NCI-H748 (cell line): ENCODE results near the gene ITPR3.
A peak's percentile ranks its signal among the peaks of the same experiment; 100 is the strongest.

Source experiments
- DNase-seq: peaks from one replicate; lab custom pipeline; 2025; ENCODE audit not compliant: unreplicated experiment; lab: John Stamatoyannopoulos, UW

The ITPR3 gene

GRCh38 chr6:33633462-33634158, 12.5 kb downstream of the ITPR3 start:
- peak; percentile 78 for DNase-seq

DNA sequence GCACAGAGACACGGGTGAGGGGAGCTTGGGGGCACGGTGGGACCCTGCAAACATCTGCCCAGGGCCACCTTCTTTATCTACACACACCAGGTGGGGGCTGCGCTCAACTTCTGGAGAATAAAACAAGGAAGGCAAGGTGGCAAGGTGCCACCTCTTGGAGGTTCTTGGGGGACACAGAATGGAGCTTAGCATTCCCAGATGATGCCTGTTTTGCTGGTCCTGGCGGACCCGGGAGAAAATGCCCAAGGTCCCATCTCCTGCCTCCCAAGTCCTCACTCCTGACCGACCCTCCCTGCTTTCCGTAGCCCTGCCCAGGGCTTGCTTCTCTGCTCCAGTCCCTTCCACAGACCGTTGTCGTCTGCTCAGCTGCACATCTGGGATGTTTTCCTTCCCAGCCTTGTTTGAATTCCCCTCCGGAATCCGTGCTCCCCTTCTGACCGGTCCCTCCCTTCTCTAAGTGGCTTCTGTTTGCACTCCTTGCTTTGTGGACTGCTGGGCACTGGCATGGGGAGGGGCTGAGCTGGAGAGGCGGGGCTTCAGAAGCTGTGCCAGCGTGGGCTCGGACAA, 13.1 kb downstream of the ITPR3 start:
- DNase-seq = peak; percentile 85

DNA sequence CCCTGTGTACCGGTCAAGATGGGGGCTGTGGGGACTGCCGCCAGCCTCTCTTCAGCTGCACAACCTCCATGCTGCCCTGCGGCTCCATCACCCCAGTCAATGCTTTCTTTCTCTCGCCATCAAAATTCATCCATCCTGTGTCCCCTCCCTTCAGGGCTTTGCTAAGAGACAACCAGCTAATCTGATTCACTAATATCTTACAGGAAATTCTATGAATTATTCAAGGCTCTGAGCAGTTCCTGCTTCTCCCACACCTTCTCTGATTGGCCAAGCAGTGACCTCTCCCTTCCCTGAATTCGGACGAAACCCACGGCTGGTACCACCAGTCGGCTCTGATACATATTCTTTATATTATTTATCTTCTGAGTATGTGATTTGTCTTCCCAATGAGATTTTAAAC, 13.8 kb downstream of the ITPR3 start:
- no peak for DNase-seq

DNA sequence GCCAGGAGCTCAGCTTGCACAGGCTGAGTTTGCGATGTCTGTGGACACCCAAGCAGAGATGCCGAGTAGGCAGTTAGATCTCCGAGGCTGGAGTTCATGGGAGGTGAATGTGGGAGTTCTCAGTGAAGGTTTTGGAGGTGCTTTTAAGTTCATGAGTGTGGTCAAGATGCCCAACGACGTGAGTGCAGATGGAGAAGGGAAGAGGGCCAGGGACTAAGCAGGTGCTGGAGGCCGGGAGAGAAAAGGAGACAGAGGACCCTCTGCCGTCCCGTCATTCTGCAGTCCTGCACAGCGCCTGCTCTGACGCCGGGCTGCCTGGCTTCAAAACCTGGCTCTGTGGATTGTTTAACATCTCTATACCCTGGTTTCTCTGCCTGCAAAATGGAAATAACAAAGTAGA, 15.5 kb downstream of the ITPR3 start:
- no peak for DNase-seq

DNA sequence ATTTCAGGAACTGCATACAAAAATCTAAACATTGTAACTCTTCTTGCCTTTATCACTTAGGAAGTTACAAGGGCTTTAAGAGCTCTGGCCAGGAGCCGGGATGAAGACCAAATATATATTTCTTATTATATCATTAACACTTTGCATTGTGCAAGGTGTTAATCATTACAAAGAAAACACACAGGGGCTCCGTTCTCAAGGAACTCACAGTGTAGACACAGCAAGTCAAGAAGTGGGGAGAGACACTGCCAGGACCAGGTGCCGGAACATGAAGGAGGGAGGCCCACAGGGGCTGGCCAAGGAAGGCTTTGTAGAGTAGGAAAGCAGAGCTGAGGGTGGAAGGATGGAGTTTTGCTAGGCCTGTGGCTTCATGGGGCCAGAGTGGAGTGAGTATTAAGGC, 17.4 kb downstream of the ITPR3 start:
- DNase-seq = no peak

DNA sequence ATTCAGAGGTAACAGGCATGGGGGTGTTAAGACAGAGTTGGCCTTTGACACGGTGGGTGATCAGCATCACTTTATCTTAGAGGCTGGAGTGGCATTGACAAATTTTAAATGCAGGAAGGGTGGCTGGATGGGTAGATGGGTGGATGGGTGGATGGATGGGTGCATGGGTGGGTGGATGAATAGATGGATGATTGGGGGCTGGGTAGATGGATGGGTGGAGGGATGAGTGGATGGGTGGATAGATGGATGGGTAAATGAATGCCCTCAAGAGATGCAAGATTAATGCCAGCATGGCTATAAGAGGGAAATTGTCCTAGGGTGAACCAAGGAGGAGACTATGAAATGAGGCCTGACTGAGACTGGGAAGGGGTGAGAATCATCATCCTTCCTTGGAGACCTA, 18.4 kb downstream of the ITPR3 start:
- no peak for DNase-seq

DNA sequence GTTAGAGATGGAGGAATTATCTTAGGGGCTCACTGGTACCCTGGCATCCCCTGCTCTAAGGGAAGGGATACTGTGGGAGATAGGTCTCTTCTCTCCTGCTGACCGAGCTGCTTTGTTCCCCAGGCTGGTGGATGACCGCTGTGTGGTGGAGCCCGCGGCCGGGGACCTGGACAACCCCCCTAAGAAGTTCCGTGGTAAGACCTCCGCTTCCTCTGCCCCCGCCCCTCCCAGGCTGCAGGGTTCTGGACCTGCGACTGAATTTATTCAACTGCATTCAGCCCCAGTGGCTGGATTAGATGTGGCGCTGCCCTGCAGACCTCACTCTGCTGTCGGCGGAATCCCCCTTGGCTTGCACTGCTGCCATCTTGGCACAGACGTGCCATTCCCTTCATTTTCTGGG, 19.2 kb downstream of the ITPR3 start:
- no peak for DNase-seq

DNA sequence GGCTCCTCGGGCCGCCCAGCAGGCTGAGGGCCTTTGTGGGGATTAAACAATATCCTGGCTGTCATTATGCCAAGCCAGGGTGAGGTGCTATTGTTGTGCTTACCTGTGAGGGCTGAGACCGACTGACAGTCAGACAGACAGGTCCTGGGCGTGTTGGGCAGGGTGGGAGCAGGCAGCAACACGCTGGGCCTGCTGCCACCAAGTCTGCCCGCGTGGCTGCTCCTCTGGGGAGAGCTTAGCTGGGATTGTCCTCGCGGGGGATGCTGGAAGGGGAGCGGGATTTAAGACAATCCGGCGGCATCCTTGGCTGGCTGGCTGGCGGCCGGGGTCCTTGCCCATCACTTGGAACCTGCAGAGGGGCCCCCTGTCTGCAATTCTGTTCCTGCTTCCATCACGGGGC, 20.0 kb downstream of the ITPR3 start:
- no peak for DNase-seq

DNA sequence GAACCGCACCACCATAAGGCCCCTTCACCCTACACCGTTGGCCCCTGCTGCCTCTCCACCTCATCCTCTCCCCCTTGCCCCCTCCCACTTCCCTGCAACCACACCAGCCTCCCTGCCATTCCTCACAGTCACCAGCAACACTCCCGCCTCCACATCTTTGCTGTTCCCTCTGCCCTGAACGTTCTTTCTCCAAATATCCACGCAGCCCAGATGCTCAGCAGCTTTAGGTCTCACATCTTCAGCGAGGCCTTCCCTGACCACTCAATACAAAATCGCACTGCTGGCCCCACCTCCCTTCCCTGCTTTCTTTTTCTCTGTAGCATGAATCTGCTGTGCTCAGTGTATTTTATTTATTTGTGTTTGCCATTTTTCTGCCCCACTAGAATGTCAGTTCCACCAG, 20.5 kb downstream of the ITPR3 start:
- DNase-seq = no peak

DNA sequence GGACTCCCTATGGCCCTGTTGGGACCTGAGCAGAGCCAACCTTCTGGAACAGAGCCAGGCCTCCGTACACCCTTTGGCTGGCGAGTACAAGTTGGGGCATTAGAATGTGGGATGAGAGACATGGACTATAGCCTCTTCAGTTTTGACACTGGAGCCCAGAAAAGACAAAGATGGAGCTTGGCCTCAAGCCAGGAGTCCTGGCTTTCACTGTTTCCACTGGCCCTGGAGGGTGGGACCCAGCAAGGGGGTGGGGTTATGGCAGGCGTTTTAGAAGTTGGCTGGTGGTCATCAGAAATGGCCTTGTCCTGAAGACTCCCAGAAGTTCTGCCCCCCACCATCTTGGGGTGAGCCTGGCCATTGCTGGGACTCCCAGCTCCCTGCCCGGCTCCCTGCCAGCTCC, 21.8 kb downstream of the ITPR3 start:
- no peak for DNase-seq

DNA sequence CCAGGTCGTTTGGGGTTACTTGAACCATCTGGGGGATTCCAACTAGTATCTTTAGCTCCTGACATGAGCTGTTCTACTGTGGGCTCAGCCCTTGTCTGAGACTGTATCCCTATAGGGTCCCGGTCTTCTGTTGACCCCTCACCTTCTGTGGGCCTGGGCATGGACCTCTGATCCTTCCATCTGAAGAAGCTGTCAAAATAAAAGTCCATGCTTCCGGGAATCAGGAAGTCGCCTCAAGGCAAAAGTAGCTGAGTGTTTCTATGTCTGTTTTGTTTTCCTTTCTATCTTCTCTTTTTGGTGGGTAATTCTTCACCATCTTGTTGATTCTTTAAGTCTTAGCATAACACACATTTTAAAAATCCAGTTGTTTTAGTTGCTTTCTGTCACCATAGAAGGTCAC, 30.3 kb downstream of the ITPR3 start:
- DNase-seq = no peak

- DNase-seq = no peak
Observed at GRCh38 chr6:33652002-33652401, 30.9 kb downstream of the ITPR3 start.

DNA sequence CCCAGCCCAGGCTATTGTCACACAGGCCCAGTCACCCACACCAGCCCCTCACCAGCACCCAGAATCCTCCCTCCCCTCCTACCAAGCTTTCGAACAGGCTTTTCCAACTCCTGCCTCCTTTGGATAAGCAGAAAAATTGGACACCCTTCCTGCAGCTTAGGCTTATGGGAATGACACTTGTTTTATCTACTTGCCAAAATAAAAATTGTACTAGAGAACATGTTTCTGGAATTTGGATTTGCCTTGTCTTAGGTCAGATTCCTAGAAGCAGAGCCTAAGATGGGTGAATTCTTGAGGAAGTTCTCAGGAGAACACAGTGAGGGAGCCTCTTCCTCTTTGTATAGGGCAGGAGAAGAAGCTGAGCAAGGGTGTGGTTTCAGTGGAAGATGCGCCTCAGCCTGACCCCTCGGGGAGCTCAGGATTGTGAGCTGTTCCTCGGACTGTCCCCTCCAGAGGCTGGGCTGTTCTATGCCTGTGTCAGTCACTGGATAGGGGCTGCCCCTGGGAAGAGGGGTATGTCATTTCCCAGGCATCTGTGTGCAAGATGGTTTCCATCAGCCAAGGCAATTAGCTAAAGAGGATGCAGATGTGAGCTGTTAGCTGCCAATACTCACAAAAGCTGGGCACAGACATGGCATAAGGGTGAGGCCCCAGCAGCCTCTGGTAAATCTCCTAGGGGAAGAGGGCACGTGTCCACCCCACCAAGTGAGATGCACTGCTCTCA, 33.9 kb downstream of the ITPR3 start:
- DNase-seq = no peak

DNA sequence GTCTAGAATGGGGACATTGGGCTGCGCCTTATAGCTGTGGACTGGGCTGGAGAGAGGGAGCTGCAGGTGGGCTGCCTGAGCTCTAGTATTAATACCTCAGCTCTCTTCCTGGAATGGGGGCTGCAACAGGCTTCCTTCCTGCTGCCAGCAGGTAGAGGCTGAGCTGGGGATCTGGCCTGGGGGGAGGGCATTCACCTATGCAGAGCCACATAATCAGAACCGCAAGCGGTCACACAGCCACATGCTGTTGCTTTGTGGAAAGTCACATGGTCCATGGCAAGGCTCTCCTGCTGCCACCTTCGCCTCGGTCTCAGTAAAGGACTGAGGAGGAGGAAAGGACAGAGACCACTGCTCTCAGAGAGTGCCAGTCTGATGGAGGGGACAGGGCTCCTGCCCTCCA, 35.7 kb downstream of the ITPR3 start:
- no peak for DNase-seq

GRCh38 chr6:33658982-33659689, 38.0 kb downstream of the ITPR3 start:
- DNase-seq = no peak

GRCh38 chr6:33659986-33660385, 38.9 kb downstream of the ITPR3 start:
- no peak for DNase-seq

DNA sequence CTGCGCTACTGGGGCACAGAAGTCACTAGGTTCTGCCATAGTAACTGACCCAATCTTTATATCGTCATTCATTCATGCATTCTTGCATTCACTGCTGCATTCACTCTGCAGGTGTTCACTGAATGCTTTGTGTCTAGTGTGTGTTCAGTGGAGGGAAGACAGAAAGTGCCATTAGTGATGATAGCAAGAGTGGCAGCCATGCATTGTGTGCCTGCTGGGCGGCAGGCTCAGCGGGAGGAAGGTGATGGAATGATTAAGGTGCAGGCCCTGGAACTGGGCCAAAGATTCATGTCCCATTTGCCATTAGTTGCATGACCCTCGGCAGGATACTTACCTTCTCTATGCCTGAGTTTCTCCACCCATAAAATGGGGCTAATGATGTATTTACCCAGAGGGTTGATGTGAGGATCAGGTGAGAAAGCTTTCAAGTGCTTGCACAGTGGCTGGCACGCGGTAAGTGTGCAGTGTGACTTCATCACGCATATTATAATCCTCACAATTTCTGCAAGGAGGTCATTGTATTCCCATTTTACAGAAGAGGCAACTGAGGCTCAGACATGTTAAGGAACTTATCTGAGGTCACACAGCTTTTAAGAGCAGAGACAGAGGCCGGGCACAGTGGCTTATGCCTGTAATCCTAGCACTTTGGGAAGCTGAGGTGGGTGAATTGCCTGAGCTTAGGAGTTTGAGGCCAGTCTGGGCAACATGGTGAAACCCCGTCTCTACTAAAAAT, 40.1 kb downstream of the ITPR3 start:
- peak; percentile 86 for DNase-seq

DNA sequence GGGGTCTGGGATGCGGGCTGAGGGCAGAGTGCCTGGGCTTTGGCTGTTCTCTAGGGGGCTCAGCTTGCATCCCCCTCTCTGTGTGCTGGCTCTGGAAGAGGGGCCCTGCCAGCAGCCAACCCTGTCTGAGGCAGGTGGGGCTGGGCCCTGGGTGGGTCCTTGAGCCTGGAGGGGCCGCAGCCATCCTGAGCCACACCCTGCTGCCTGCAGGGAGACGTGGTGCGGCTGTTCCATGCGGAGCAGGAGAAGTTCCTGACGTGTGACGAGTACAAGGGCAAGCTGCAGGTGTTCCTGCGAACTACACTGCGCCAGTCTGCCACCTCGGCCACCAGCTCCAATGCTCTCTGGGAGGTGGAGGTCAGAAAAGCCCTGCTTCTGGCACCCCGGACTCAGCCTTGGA, 41.2 kb downstream of the ITPR3 start:
- DNase-seq = no peak

DNA sequence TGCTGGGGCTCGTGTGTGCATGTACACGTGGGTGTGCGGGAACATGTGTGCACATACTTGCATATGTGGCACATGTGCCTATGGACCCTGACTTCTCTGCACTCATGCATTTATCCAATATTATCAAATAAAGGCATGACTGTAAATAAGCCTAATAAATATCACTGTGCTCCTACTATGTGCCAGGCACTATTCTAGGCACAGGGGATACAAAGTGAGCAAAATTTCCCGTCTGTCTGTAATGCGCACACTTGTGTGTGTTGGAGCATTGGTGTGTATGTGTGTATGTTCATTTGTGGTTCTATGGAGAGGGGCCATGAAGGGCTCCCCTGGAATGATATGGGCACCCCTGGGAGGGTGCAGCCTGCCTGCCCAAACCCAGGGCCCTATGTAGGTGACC, 41.9 kb downstream of the ITPR3 start:
- DNase-seq = no peak

GRCh38 chr6:33663727-33664449, 42.8 kb downstream of the ITPR3 start:
- no peak for DNase-seq
